ENCODE measurements around the gene TULP4.
A peak's percentile ranks its signal among the peaks of the same experiment; 100 is the strongest.

Gene TULP4

DNA sequence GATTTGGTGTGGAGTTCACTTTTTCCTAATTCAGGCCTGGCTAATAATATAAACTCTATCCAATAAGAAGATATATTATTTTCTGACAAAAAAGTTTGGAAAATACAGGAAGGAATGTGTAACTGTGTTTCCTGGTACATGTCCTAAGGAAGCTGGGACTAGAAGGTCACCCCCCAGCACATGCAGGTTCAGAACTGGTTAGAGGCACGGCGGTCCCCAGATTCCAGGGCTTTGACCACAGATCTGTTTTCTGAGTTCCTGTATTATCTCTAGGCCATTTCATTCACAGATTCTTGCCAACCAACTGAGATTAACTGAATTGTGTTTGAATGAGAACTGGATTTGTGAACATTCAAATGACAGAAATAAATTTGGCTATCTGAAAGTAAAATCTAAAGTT is 94.5 kb downstream of the TULP4 start:
- Mint-ChIP-seq H3K36me3 (ENCODE audit: low read depth) (peaks cover 50% of the 10 kb centered on the region), H3K27ac (no peak overlapping the region), H3K9me3 (peaks cover 30% of the 10 kb centered on the region), H3K4me1 (peaks cover 32% of the 10 kb centered on the region), H3K27me3 (ENCODE audit: low read depth, poor library complexity) (no peaks in the 10 kb centered on the region), H3K4me3 (no peak overlapping the region)
- no peak for DNase-seq
- no peak for TF ChIP-seq CTCF (IDR thresholded peaks at IDR 0.05)

DNA sequence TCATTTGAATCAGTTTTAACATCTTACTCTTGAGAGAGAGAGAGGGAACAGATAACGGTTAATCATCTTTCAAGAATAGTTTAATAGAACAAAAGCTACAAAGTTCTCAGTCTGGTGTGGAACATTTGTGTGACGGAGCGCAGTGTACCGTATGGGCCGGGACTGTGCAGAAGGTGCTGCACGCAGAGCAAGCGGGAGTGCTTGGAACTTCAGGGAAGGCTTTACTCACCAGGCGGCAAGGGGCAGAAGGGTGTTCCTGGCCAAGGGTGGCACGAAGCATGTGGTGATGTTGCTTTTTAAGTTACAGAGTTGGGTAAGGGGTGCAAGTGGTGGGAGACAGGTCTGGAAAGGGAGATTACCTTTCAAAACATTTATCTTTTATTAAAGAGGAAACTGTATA is 95.7 kb downstream of the TULP4 start:
- Mint-ChIP-seq H3K27me3 (ENCODE audit: low read depth, poor library complexity) (no peaks in the 10 kb centered on the region), H3K36me3 (ENCODE audit: low read depth) (peaks cover 50% of the 10 kb centered on the region), H3K9me3 (peaks cover 30% of the 10 kb centered on the region), H3K27ac (no peak overlapping the region), H3K4me3 (no peak overlapping the region), H3K4me1 (peaks cover 32% of the 10 kb centered on the region)
- no peak for DNase-seq
- no peak for TF ChIP-seq CTCF (IDR thresholded peaks at IDR 0.05)

GRCh38 chr6:158408552-158409130 is 96.4 kb downstream of the TULP4 start:
- Mint-ChIP-seq H3K9me3 (peaks cover 30% of the 10 kb centered on the region), H3K36me3 (ENCODE audit: low read depth) (peaks cover 56% of the 10 kb centered on the region), H3K4me1 (peaks cover 32% of the 10 kb centered on the region), H3K27me3 (ENCODE audit: low read depth, poor library complexity) (no peaks in the 10 kb centered on the region), H3K4me3 (no peak overlapping the region), H3K27ac (peak overlapping the region; percentile 7)
- peak; percentile 8 for DNase-seq
- TF ChIP-seq CTCF (IDR thresholded peaks at IDR 0.05) = no peak

DNA sequence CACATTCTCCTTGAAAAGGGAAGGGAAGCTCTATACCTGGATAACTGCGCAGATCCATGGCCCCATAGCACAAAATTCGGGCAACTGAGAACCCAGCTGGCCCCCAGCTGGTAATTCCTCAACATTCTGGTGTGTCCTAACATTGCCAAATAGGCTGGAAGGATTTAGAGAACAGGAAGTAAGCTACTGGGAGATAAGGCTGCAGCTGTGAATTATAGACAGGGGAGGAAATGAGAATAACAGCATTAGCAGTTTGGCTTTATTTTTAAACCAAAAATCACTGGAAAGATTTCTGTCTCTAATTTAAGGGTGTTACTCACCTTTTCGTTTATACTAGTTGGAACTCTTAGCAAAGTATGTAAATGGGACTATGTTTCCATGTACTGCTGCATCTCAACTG is 97.2 kb downstream of the TULP4 start:
- Mint-ChIP-seq H3K27ac (no peak overlapping the region), H3K4me3 (no peak overlapping the region), H3K9me3 (peaks cover 24% of the 10 kb centered on the region), H3K4me1 (peaks cover 32% of the 10 kb centered on the region), H3K36me3 (ENCODE audit: low read depth) (peaks cover 57% of the 10 kb centered on the region), H3K27me3 (ENCODE audit: low read depth, poor library complexity) (no peaks in the 10 kb centered on the region)
- DNase-seq = no peak
- no peak for TF ChIP-seq CTCF (IDR thresholded peaks at IDR 0.05)

DNA sequence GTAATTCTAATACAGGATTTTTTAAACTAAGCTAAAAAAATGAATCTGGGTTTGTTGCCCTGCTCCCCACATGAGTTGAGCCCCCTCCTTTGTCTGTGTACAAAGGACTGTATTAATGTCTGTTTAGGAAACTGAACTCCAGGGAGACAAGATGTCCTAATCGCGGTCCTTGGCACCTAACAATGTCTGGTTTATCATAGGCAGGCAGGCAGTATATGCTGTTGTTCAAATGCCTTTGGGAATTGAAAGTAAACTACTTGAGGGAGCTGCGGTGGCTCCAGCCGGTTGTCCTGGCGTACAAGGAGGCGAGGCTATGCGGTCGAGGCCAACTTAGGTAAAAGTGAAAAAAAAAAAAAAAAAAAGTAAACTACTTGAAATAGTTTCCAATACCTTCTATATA is 98.5 kb downstream of the TULP4 start:
- H3K36me3 Mint-ChIP-seq (ENCODE audit: low read depth) = peaks cover 56% of the 10 kb centered on the region
- no peaks in the 10 kb centered on the region for H3K27me3 Mint-ChIP-seq (ENCODE audit: low read depth, poor library complexity)
- peaks cover 26% of the 10 kb centered on the region for H3K4me1 Mint-ChIP-seq
- H3K27ac Mint-ChIP-seq = no peak overlapping the region
- H3K4me3 Mint-ChIP-seq = no peak overlapping the region
- TF ChIP-seq CTCF (IDR thresholded peaks at IDR 0.05) = no peak
- H3K9me3 Mint-ChIP-seq = peaks cover 14% of the 10 kb centered on the region
- DNase-seq = no peak

DNA sequence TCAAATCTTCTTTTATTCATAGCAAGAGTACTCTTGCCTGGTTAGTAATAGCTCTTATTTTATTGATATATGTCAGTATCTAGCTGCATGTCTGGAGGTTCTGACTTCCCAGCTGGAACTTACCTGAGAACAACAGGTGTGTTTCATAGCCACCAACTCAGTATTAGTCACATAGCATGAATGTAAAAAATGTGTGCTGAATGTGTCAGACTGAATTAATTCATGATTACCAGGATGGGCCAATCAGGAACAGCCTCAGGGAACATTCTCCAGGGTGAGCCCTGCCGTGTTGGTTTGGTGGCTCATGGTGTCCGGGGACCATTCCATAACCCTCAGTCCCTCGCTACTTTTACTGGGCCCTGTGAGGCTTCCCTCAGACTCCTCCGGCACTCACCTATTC is 99.7 kb downstream of the TULP4 start:
- no peaks in the 10 kb centered on the region for H3K27me3 Mint-ChIP-seq (ENCODE audit: low read depth, poor library complexity)
- H3K4me3 Mint-ChIP-seq = no peak overlapping the region
- peaks cover 4% of the 10 kb centered on the region for H3K9me3 Mint-ChIP-seq
- TF ChIP-seq CTCF (IDR thresholded peaks at IDR 0.05) = no peak
- peaks cover 22% of the 10 kb centered on the region for H3K4me1 Mint-ChIP-seq
- peaks cover 53% of the 10 kb centered on the region for H3K36me3 Mint-ChIP-seq (ENCODE audit: low read depth)
- DNase-seq = no peak
- no peak overlapping the region for H3K27ac Mint-ChIP-seq

Measured in nephron progenitor cell (in vitro differentiated cells).